Measurements from ENCODE around the gene AGAP3. TPM values are rescaled to one million over a fixed set of nuclear protein-coding genes. Genes with fewer than 3 reads are reported as not detected.

Gene AGAP3
- total and polyA plus RNA-seq, 4 donors, result 3.9 to 27.0 (median 17.6) TPM

GRCh38 chr7:151070574-151070960, 15.7 kb upstream of the AGAP3 start:
- 94% methylated on average over 15 of the region's 15 CpGs for WGBS
- no peak for DNase-seq (ENCODE audit: low spot score)
- Histone ChIP-seq H3K36me3 (ENCODE audit: control insufficient read depth in 4 of 4, insufficient read depth in 3 of 4, low read depth in 1 of 4, low read length in 3 of 4) (peaks cover 46 to 91% (median 50%) of the 10 kb centered on the region in 4 donors), H3K27me3 (ENCODE audit: control insufficient read depth in 4 of 4, insufficient read depth in 4 of 4, low read length in 3 of 4) (no peaks in the 10 kb centered on the region), H3K4me1 (ENCODE audit: control insufficient read depth in 4 of 4, insufficient read depth in 4 of 4, low read length in 3 of 4) (peaks cover 0 to under 1% (median 0%) of the 10 kb centered on the region in 4 donors), H3K9ac (ENCODE audit: low read depth in 1 of 2, low read length in 2 of 2) (no peak overlapping the region), H3K9me3 (ENCODE audit: control insufficient read depth in 4 of 4, low read length in 3 of 4) (no peaks in the 10 kb centered on the region), H3K4me3 (ENCODE audit: low read depth in 1 of 3, low read length in 3 of 3) (no peak overlapping the region), H3K27ac (ENCODE audit: low read depth in 1 of 2, low read length in 2 of 2) (no peak overlapping the region)
- TF ChIP-seq RXRA (IDR thresholded peaks at IDR 0.05) (no peak), NR2F2 (IDR thresholded peaks at IDR 0.05) (no peak), JUND (IDR thresholded peaks at IDR 0.05) (no peak), FOXA1 (IDR thresholded peaks at IDR 0.05) (no peak), TAF1 (conservative IDR thresholded peaks at IDR 0.05) (no peak), ZBTB33 (IDR thresholded peaks at IDR 0.05) (no peak), CTCF (IDR thresholded peaks at IDR 0.05; ENCODE audit: low read depth, low read length, missing input control) (no peak), MAX (IDR thresholded peaks at IDR 0.05) (no peak), FOXA2 (IDR thresholded peaks at IDR 0.05) (no peak), EGR1 (IDR thresholded peaks at IDR 0.05; ENCODE audit: low read depth in 2 of 2) (no peak), RAD21 (IDR thresholded peaks at IDR 0.05) (no peak), HNF4G (IDR thresholded peaks at IDR 0.05) (no peak), GABPA (IDR thresholded peaks at IDR 0.05 in 1 of 2, conservative IDR thresholded peaks at IDR 0.05 in 1 of 2) (no peak), HNF4A (conservative IDR thresholded peaks at IDR 0.05) (no peak), SP1 (IDR thresholded peaks at IDR 0.05) (no peak), YY1 (IDR thresholded peaks at IDR 0.05) (no peak)

- Histone ChIP-seq H3K27ac (ENCODE audit: low read depth in 1 of 2, low read length in 2 of 2) (no peak overlapping the region), H3K36me3 (ENCODE audit: control insufficient read depth in 4 of 4, insufficient read depth in 3 of 4, low read depth in 1 of 4, low read length in 3 of 4) (peaks cover 47 to 93% (median 52%) of the 10 kb centered on the region in 4 donors), H3K9me3 (ENCODE audit: control insufficient read depth in 4 of 4, low read length in 3 of 4) (no peaks in the 10 kb centered on the region), H3K4me1 (ENCODE audit: control insufficient read depth in 4 of 4, insufficient read depth in 4 of 4, low read length in 3 of 4) (no peaks in the 10 kb centered on the region), H3K27me3 (ENCODE audit: control insufficient read depth in 4 of 4, insufficient read depth in 4 of 4, low read length in 3 of 4) (no peaks in the 10 kb centered on the region), H3K4me3 (ENCODE audit: low read depth in 1 of 3, low read length in 3 of 3) (no peak overlapping the region), H3K9ac (ENCODE audit: low read depth in 1 of 2, low read length in 2 of 2) (no peak overlapping the region)
- TF ChIP-seq TAF1 (conservative IDR thresholded peaks at IDR 0.05) (no peak), SP1 (IDR thresholded peaks at IDR 0.05) (no peak), JUND (IDR thresholded peaks at IDR 0.05) (no peak), ZBTB33 (IDR thresholded peaks at IDR 0.05) (no peak), GABPA (IDR thresholded peaks at IDR 0.05 in 1 of 2, conservative IDR thresholded peaks at IDR 0.05 in 1 of 2) (no peak), RXRA (IDR thresholded peaks at IDR 0.05) (no peak), YY1 (IDR thresholded peaks at IDR 0.05) (no peak), HNF4A (conservative IDR thresholded peaks at IDR 0.05) (no peak), MAX (IDR thresholded peaks at IDR 0.05) (no peak), ATF3 (IDR thresholded peaks at IDR 0.05) (no peak), EGR1 (IDR thresholded peaks at IDR 0.05; ENCODE audit: low read depth in 2 of 2) (no peak)
- 95% methylated on average over 39 of the region's 39 CpGs for WGBS
- DNase-seq (ENCODE audit: low spot score), result no peak
Measured at GRCh38 chr7:151071032-151071866, 15.0 kb upstream of the AGAP3 start.
